GM21528 (cell line): ENCODE measurements around the gene PTPRM.
A peak's percentile ranks its signal among the peaks of the same experiment; 100 is the strongest.

Source experiments
- ATAC-seq: cut with Tn5 transposase; IDR thresholded peaks from one replicate; pipeline ENCODE4 v1.9.1; 2021; ENCODE audit warnings: mild to moderate bottlenecking, moderate library complexity; ENCODE audit not compliant: unreplicated experiment, low FRiP score

The PTPRM gene

GRCh38 chr18:7919565-7919964 is 352.4 kb downstream of the PTPRM start:
- ATAC-seq = no peak

DNA sequence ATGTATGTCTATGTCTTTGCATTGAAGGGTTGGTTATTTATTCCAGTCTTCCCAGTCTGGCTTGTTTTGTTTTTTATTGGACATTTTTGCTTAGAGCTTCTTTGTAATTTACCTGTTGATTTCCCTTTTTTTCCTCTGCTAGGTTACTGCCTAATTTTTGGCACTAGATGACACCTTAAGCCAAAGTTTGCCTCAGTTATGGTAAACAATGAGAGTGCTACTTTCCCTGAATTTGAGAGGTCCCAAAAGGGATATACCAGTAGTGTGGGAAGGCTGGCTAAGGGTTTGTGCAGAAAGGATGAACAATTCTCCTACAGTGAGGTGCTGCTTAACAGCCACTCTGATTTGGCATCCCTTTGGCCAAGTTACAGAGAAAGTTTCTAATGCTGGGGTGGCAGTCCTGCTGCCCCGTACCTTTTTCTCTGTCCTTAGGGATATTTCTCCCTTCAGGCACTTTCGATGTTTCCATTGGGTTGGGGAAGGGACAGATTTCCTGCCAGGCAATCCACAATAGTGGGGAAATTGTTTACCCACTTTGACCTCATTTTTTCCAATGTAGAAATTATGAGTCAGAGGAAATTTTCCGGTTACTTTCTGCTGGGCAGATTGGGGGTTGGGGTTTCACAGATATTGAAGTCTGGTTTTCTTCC is 354.9 kb downstream of the PTPRM start:
- no peak for ATAC-seq

GRCh38 chr18:7923105-7923504 is 356.0 kb downstream of the PTPRM start:
- ATAC-seq = no peak

DNA sequence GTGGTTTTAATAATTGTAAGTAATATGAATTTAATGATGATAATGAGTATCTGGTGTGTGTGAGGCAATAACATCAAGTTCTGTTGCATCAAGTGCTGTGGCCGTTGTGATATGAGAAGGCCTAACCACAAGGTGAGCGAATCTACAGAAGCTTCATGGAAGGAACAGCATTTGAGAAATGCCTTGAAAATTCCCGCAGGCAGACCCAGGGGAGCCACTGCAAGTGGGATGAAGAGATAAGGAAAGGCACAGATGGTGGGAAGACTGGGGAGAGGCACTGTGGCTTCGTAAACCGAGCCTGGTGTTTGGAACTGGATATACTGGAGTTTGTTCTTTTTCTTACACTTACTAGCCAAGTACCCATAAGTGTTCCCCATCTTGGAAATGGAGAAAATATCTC is 357.5 kb downstream of the PTPRM start:
- no peak for ATAC-seq

DNA sequence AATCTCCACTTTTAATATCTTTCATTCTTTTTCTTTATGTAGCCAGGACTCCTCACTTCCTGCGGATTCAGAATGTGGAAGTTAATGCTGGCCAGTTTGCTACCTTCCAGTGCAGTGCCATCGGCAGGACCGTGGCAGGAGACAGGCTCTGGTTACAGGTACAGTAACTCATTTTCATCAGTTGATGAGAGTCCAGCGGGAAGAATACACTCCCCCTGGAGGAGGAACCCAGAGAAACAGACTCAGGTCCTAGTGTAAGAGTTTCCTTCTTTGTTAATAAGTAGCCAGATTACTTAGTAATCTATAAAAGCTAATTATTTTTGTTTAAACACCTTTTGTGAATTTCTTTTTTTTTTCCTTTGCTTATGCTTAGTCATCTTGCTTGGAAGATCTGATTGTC is 359.4 kb downstream of the PTPRM start:
- ATAC-seq = no peak

DNA sequence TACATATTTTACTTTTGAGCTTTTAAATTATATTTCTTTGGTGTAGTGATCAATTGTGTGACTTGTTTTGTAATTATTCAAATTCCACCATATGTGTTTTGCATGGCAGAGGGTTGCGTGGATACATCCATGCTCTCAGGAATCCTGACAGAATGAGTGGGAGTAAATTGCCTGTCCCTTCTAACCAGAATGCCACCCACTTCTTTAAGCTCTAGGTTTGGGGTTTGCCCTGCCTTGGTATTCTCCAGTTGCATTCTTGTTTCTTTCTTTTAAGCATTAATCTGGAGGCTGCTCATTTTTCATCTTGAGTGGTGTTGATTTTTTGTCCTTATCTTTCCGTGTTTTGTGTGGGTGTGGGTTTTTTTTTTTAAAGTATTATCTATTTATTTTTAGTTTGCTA is 360.0 kb downstream of the PTPRM start:
- ATAC-seq = no peak

GRCh38 chr18:7931763-7932162 is 364.6 kb downstream of the PTPRM start:
- no peak for ATAC-seq

- ATAC-seq = no peak
Observed at GRCh38 chr18:7937268-7937667, 370.2 kb downstream of the PTPRM start.

- ATAC-seq = no peak
Observed at GRCh38 chr18:7939521-7939920, 372.4 kb downstream of the PTPRM start.

GRCh38 chr18:7940379-7940778 is 373.3 kb downstream of the PTPRM start:
- ATAC-seq = no peak

- no peak for ATAC-seq
Observed at GRCh38 chr18:7940971-7941370, 373.9 kb downstream of the PTPRM start.

DNA sequence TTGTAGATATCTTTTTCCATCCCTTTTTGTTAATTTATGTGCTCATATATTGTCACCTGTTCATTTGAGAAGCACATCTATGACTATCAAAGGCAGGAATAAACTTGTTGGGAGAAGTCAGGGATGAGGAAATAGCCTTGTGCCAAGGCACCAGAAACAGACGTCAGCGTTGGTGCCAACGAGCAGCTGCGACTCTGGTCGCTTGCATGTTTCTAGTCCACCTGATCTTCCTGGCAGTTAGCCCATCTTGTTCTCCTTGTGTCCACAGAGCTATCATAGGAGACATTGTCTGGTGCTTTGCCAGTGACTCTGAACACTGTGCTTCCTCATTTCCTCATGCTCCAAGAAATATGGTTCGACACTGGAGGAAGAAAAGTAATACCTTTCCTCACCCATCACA is 374.4 kb downstream of the PTPRM start:
- no peak for ATAC-seq

GRCh38 chr18:7945882-7946281 is 378.8 kb downstream of the PTPRM start:
- ATAC-seq = no peak

DNA sequence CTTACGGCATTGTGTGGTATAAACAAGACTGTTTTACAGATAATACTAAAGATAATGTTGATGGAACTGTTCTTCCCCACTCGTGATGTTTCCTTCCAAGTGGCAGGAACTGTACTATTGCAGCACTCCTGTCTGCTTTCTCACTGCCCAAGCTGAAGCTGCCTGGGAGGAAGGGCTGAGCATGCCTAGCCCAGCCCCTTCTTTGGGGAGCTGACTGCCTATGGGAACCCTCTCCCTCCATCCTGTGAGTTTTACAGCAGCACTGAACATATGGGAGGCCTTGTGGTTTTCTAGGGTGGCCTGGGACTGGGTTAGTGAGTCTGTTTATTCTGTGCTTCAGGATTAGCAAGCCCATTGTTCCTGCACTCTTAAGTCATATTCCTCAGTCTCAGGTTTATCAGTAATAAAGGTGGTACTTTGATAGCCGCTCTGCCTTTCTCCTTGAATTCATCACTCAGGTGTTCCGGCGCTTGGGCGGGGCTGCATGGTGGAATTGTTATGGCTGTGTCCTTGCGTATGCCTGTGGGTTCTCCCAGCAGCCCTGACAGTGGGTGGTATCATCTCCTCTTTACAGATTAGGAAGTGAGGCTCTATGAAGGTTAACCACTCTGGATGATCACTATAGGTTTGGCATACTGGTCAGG is 379.7 kb downstream of the PTPRM start:
- no peak for ATAC-seq

DNA sequence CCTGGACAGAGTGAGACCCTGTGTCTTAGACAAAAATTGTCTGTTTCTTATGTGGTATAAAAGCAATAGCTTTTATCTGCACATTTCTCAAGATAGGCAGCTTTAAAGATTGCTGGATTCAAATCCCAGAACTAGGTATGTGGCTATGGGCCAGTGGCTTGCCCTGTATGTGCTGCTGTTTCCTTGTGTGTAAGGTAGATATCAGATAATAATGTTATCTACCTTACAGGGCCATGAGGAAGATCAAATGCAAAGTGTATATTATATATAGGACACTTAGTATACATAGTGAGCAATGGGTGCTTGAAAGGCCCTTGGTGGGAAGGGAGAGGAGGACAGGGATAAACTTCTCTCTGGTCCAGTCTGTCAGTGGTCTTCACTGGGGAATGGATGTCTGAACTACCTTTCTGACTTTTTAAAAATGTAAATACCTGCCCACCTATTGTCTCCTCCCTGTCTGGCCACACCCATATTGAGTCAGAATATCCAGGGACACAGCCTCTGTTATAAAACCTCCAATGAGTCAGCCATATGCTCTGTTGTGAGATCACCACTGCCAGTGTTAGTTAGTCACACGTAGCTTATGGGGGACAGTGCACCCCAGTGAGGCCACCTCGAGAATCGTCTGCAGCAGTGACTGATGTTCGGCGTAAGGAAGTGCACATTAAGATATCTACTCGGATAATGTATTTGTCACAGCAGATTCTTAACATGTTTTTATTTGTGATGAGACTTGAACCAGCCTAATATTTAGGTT is 383.4 kb downstream of the PTPRM start:
- ATAC-seq = no peak

DNA sequence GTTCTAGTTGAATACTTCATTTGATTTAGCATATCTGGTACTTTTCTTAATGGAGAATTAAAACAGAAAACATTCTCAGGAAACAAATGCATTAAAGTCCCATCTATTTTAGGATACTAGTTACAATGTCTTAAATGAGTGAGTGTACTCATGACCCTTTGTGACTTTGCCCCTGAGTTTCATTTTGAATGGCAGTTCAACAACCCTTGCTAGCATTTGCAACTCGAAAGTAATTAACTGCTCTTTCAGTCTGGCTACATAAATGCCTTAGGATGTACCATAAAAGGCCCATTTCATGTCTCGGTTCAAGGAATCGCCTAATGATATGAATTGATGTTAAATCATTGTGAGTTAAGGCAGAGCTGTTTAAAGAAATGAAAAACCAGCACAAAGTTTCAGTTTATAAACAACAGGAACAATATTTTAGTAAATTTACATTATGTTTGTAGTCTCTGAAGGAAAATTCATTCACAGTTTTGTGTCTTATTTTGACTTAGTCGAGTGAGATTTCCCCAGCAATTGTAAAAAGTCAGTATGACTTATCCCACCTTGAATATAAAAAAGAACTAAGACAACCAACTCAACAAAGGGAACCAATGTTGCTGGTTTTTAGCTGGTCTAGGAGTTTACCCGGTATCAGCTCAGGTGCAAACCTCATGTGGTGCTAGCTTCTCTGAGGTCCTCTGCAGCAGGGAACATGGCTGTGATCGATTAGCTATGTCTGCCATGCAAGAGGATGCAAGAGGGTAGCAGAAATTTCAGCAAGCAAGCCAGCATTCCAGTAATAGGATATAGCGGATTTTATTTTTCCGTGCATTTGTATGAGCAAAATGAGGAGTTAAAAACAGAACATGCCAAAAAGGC is 386.2 kb downstream of the PTPRM start:
- peak; percentile 54 for ATAC-seq

DNA sequence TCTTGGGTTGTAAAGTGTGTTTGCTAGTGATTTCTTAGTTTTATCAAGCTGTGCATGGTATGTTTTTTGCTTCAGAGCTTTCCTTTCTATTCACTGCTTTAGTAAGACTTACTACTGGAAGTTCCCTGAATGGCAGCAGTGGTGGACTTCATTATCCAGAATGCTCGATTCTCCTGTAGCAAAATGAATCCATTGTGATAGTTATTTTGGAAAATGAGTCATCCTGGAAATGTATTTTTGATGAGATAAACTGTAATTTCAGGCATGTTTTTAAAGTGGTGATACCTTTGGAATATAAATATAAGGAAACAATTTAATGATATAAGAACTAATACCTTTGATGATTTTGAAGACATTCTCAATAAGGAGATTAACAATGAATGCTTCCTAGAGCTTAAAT is 387.1 kb downstream of the PTPRM start:
- ATAC-seq = no peak

- no peak for ATAC-seq
Observed at GRCh38 chr18:7955175-7955574, 388.1 kb downstream of the PTPRM start.

DNA sequence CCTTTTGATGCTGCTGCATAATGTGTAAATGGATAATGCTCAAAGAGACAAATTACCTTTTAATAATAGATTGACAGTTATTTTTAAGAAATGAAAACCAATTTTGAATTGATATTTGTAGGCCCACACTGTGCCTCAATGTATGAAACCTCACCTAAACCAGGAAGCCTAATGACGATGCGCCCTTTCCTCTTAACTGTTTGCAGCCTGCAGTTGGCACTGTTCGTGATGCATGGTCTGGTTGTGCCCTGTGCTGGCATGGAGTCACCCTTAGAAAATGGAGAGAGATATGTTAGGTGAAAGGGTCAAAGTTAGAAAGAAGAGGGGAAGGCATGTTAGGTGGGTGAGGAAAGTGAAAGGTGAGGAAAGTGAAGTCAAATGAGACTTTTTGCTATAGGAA is 390.2 kb downstream of the PTPRM start:
- ATAC-seq = no peak

DNA sequence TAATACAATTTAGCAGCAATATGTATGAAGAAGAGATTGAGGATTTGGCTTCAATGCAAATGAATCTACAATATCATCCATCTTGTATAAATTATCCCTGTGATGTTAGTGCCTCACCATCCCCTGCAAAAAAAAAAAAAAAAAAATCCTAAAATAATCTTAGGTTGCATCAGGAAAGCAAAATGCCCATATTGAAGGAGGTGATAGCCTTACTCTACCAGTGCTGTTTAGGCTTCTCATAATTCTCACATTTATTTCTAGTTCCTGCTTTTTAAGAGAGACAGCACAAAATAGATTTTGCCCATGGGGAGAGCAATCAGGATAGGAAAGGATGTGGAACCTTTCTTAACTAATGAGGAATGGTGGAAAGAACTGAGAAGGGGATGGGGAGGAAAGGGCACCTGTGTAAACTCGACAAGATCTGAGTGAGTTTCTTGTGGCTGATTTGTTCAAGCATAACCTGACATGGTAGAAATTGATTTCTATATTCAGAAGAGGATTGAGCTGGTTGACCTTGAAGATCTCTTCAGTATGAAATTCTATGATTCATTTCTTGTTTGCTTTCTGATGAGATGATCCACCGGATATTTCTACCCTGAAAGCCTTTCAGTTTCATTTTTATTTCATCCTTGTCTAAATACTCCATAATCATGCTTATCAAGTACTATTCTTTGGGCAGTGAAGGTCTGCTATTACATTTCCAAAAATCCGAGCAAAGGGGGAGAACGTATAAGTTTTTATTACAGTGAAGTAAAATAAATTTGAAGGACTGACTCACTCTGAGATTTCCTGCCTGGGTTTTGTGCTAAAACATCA is 391.2 kb downstream of the PTPRM start:
- no peak for ATAC-seq
